HG03064 (cell line): ENCODE data around the gene FAM53B.
"Not testable (repeated sequence)": the region's sequence is repeated elsewhere in the genome, so short reads cannot be mapped to it uniquely, and the experiment has no call there.

ENCODE experiments used
- ATAC-seq: cut with Tn5 transposase; IDR thresholded peaks from one replicate; pipeline ENCODE4 v1.9.1; 2021; ENCODE audit warnings: low read depth; ENCODE audit not compliant: unreplicated experiment

Gene FAM53B

DNA sequence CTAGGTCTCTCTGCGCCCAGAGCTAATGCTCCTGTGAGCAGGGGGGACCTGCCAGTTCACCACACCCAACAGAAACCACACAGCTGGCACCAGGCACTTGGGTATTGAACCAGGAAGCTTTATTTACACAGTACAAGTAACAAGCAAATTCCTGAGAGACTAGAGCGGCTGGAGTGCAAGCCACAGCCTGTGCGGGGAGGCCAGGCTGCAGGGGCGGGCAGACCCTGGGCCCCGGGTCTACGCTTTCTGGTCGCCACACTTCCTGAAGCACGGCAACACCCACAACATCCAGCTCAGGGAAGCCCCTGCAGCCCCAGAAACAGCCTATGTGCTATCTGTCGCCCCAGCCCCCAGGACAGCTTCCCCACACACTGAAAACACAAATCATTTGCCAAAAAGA is 125.0 kb downstream of the FAM53B start:
- no peak for ATAC-seq

DNA sequence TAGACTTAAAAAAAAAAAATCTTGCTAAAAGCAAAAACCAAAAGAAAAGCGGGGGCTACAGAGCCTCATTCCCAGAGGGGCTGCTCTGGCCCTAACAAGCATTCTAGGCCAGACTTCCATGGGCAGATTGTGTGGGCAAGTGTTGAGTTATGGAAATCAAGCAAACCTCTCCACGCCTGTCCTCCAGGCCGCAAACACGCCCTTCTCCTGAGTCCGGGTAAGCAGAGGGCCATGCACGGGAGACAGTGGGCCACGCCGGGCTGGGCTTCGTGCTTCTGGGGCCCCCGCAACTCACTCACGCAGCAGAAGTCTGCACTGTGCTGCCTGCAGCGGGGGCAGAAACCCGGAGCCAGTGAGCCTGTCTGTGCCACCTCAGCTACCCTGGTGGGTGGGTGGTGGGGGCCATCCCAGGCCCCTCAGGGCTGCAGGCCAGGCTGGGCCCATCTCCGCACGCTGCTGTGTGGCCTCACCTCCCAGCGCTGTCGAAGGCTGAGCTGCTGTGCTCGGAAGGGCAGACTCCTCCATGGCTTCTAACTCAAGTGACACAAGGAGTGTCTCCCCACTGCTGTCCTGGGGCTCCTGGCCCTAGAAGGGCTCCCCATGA is 125.6 kb downstream of the FAM53B start:
- ATAC-seq: no peak

DNA sequence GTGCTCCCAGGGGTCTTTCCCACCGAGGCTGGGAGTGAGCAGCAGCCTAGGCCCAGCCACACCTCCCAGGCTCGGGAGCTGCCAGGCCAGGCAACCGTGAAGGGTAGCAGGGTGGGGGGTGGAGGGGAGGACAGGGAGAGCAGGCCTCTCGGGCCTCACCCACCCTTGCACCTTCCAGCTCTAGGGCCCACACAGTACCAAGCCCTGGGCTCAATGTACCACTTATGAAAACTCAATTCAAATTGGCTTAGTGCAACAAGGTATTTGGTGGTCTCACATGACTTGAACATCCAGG is 127.4 kb downstream of the FAM53B start:
- no peak for ATAC-seq

DNA sequence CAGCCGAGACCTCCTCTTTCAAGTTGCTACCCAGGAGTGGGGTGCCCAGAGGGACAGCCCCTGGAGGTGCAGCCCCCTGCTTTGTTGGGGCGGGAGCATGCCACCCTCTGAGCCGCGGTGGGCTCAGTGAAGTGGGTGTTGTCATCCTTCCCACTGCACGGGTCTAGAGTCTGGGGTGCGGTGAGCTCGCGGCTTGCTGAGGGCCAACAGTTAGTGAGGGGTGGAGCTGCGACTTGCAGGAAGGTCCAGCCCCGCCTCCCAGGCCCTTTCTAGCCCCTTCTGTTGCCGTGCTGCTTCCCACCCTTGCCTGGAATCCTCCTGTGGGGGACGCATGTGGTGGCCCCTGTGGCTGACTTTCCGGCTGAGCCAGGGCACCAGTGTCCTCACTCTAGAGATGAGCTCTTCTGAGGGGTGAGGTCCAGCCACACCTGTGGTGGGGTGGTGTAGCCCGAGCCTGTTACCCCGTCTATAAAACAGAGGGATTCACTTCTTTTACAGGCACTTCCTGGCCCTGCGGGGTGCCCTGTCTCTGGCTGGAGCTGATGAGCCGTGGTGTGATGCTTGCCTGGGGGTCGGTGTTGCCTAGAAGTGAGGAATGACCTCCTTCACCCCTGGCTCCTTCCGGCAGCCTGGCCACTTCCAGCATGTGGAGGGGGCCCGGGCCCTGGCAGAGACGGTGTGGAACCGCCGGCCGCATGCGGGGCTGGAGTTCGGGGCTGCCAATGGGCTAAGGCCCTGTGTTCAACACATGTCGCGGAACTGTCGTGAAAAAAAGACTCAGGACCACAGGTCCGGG is 127.9 kb downstream of the FAM53B start:
- ATAC-seq: no peak

DNA sequence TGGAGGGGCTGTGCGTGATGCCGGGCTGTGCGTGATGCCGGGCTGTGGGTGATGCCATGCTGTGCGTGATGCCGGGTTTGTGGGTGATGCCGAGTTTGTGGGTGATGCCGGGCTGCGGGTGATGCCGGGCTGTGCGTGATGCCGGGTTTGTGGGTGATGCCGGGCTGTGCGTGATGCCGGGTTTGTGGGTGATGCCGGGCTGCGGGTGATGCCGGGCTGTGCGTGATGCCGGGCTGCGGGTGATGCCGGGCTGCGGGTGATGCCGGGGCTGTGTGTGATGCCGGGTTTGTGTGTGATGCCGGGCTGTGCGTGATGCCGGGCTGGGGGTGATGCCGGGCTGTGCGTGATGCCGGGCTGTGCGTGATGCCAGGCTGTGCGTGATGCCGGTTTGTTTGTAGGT is 128.9 kb downstream of the FAM53B start:
- ATAC-seq: no peak

DNA sequence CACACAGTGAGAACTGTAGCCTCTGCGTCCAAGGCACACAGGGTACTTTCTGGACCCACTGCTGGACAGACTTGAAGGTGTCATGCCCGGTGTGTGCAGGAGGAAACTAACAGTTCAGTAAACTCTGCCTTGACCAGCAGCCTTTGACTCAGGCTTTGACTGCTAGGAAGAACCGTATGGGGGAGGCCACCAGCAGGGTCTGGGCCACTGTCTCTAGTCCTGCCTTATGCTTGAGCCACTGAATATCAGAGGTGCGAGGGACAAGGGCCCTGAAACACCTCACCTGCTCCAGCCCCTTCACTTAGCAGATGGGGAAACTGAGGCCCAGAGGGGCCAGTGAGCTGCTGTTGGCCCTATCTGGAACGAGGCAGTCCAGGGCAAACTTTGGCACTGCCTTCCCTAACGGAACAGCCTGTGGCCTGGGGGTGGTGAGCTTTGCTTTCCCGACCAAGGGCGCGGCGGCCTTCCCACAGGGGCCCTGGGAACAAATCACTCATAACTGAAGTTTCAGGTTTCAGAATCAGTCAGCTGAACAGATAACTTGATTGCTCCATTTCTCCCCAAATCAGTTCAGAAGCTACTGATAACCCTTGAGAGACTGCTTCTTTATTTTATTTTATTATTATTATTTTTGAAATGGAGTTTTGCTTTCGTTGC is 130.0 kb downstream of the FAM53B start:
- ATAC-seq: no peak

DNA sequence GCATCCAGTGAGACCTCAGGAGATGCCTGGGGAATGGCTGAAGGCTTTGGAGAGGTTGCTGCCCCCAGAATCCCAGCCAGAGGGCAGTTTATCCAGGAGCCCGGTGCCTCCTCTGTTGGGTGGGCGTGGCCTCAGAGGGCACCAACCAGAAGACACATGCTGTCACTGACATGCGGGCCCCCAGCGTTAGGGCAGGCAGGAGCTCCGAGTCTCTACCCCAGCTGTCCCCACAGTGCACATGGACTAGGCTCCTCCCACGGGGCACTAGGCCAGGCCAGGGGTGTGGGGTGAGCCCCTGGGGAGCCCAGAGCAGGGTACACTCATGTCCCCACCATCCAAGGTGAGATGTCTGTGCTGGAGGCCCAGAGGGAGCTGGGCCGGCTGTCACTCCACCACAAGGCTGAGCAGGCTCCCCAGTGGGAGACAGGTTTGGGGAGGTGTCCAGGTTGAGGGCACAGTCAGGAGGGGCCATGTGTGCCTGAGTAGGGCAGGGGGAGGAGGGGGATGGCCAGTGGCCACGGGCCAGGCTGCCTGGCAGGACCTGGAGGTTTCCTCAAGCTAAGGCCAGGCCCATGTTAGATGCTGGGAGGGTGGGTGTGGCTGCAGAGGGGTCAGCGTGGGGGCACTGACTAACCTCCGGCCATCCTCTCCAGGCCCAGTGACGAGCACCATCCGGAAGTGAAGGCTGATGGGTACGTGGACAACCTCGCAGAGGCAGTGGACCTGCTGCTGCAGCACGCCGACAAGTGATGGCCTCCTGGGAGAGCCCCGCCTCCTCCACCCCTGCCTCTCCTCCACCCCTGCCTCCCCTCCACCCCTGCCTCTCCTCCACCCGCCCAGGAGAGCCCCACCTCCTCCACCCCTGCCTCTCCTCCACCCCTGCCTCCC is 131.3 kb downstream of the FAM53B start:
- no peak for ATAC-seq

DNA sequence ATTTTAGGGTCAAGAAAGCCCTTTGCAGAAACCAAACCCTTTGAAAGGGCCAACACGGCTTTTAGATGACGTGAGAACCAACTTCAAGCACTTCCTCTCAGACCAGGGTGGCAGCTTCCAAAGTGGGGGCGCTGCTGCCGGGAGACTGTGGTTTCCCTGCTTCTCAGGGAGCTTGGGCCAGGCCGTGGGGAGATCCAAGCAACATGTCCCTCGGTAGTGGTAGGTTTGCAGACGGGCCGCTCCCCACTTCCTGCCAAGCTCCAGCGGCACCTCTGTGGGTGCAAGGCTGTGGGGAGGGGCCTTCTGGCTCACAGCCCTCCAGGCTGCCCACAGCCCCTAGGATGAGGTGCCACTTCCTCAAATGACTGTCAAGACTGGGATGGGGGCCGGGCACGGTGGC is 132.4 kb downstream of the FAM53B start:
- no peak for ATAC-seq

DNA sequence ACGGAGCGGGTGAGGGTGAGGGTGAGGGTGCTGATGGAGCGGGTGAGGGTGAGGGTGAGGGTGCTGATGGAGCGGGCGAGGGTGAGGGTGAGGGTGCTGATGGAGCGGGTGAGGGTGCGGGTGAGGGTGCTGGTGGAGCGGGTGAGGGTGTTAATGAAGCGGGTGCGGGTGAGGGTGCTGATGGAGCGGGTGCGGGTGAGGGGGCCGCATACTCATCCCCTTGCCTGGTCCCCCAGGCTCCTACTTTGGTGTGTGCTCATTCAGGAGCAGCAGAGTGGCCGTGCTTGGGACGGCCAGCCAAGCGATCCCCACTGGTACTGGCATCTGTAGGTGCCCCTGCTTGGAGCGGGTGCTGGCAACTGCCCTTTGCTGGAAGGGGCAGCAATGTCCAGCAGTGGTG is 133.3 kb downstream of the FAM53B start:
- not testable (repeated sequence) for ATAC-seq

DNA sequence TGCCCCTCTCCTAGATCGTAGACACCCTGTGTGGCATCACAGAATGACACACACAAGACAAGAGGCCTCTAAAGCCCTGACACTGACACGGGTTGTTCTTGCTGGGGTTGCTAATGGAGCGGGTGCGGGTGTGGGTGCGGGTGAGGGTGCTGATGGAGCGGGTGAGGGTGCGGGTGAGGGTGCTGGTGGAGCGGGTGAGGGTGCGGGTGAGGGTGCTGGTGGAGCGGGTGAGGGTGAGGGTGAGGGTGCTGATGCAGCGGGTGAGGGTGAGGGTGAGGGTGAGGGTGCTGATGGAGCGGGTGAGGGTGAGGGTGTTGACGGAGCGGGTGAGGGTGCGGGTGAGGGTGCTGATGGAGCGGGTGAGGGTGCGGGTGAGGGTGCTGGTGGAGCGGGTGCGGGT is 134.0 kb downstream of the FAM53B start:
- not testable (repeated sequence) for ATAC-seq

DNA sequence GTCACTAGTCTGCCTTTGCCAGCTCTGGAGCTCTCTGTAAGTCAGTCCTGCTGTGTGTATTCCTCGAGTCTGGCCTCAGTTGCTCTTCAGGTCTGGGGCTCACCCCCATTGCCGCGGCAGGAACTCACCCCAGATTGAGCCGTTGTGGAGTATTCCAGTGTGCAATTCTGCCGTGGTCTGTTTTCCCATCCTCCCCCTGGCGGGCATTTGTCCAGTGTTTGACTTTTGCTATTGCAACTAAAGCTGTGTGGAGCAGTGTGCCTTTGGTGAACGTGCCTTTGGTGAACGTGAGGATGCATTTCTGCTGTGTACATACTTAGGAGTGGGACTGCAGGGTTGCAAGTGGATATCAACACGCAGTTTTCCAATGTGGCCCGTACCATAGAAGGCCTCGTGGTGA is 134.5 kb downstream of the FAM53B start:
- no peak for ATAC-seq

DNA sequence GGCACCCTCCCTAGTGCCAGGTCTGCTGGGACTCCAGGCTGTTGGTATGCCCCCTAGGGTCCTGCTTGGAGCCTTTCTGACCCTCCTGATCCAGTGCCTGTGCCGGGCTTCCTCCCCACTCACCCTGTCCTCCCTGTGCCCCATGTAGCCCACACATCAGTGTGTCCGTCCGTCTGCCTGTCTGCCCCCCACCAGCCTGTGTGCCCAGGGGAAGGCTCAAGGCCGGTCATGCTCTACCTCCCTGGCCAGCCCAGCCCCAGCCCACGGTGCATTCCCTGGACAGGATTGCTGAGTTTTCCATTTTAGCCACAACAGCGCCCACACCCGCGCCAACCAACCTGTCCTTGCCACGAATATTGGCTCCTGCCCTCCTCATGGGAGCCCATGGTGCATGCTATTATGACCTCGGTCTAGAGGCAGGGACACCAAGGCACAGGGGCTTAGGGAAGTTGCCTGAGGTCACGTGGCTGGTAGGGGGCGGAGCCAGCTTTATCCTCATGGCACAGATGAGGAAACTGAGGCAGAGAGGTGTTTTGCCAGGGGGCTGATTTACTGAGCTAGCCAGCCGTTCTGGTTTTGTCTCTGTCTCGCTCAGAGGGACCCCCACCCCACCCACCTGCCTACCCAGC is 136.0 kb downstream of the FAM53B start:
- no peak for ATAC-seq

DNA sequence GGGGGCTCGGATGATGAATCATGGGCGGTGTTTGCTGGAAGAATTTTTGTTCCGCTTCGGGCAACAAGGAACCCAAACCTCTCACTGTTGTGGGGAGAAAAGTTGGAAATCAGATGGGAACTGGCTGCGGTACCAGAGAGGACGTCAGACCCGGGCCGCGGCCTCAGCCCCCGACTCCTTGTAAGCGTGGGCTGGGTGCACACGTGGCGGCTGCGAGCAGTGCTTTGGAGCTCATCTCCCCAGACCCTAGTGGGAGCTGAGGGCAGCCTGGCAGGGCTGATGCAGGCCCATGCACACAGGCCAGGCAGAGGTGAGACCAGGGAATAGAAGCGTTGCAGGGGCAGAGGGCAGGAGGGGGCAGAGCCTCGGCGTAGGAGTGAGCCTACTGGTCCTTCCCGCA is 136.5 kb downstream of the FAM53B start:
- ATAC-seq: no peak

DNA sequence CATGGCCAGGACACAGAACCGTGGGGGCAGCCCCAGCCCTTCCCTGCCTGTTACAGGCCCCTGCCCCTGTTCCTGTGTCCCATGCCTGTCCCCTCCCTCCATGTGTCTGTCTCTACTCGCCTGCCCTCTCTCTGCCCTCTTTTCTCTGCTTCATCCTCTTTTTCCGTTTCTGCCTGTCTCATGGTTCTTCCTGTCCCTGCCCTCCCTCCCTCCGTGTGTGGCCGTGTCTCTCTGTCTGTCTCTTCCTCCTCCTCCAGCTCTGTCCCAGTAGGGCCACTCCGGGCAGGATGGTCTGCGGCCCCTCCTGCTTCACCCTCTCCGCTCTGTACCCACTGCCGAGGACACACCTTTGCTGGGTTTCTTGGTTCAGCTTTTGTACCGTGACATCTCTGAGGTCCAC is 137.4 kb downstream of the FAM53B start:
- no peak for ATAC-seq

DNA sequence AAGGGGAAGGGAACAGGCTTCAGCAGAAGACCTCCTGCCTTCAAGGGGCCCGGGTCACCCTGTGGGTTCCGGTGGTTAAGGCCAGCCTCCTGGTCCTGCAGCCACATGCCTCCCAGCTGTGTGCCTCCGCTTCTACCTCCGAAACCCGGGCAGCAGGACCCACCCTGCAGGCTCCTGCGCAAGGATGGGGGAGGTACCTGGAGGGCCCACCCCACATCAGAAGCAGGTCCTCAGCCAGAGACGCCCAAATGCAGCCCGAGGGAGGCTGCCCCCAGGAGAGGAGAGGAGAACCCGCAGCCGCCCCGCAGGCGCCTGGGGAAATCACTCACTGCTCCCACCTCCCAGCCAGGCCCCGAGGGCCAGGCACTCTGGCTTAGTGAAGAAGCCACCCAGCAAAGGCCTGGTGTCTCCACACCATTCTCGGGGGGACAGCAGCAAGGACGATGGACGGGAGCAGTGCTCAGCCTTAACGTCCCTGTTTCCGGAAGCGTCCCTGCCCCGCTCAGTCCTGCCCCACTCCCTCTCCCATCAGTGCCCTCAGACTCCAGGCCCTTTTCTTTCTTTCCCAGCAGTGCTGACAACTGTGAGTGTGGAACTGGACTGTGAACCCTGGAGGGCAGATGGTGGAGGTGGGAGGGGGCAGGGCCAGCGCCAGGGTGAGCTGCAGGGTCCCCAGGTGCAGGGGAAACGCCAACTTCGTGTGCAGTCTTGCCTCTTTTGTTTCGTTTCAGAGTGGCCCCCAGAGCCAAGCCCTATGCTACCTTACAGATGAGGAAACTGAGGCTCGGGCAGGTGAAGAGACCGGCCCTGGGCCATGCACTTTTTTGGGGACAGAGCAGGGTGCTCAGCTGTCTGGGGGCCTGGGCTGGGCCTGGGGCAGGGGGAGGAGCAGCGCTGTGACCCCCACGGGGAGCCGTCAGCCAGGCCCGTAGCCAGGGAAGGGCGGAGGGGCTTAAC is 138.0 kb downstream of the FAM53B start:
- no peak for ATAC-seq

DNA sequence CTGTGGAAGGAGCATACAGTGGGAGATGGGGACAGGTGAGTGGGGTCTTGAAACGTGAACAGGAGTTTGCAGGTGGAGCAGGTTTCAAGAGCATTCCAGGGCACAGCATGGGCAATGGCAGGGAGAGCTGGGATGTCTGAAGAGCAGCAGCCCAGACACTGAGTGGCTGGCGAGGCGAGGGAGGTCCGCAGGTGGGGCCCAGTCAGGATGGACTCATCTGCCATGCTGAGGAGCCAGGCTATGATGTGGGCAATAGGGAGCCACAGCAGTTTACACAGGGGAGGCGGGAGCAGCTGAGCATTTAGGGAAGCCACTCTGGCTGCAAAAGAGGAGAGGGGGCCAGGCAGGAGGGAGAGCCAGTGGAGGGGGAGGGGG is 138.7 kb downstream of the FAM53B start:
- ATAC-seq: no peak

DNA sequence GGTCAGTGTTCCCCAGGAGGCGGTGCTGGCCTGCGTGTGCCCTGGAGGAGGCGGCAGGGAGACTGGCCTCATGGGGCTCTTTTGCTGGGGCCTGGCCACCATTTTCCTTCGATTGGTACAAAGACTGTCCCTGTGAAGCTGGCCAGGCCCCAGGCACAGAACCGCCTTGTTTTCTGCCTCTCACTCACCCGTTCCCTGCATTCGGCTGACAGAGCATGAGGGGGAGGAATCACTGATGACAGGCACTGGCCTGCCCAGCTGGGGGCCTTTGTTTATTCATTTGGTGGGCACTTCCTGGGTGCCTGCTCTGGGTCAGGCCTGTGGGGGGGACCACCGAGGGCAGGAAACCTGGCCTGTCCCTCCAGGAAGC is 139.2 kb downstream of the FAM53B start:
- ATAC-seq: no peak

DNA sequence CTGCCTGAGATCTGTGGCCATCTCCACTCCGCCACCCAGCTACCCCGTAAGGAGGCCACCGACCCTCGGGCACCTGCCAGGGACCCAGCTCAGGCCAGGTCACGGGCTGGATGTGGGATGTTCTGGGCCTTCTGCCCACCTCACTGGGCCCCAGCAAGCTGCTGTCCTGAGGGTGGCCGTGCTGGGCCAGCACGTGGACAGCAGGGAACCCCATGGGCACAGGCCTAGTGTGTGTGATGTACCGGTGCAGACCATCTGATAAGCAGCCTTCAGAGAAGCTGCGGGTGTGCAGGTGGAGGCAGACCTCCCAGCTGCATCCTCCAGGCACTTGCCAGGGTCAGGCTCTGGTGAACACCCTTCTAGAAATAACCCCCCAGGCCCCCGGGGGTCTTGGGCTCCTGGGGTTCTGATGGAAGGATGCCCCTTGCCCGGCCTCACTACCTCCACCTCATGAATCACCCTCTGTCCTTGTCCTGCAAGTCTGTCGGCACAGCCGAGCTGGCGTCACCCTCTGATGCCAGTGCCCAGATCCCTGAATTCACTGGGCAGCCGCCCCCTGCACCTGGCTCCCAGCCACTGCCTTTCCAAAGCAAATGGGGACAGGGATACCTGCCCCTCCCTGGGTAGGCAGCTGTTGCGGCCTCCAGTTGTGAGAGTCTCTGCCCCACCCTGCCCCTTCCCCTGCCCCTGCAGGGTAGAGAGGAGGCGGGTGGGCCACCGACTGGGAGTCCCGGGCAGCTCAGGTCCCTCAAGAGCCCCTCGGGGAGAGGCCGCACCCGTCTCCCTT is 139.8 kb downstream of the FAM53B start:
- no peak for ATAC-seq
